Inferior parietal cortex (tissue), 1 donor: ENCODE data around the gene ARPP21.

Source experiments
- DNase-seq: peaks from one replicate; pipeline ENCODE4 v3.0.0-alpha.2; 2016; ENCODE audit errors: extremely low spot score

ARPP21 gene

DNA sequence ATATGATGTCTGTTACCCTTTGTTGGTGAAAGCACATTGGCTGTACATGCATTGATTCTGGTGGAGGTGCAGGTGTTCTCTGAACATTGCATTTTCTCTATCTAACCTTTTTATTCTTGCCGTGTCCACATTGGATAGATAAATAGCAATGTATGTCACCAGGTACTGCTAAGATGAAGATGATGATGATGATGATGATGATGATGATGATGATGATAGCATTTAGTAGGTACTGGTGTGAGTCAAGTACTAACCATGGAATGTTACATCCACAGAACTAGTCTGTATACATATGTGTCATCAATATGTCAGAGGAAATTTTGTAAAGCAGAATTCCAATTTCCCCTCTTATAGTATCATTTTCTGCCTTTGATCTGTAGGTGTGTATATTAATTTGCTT, 36.3 kb downstream of the ARPP21 start:
- DNase-seq: no peak

DNA sequence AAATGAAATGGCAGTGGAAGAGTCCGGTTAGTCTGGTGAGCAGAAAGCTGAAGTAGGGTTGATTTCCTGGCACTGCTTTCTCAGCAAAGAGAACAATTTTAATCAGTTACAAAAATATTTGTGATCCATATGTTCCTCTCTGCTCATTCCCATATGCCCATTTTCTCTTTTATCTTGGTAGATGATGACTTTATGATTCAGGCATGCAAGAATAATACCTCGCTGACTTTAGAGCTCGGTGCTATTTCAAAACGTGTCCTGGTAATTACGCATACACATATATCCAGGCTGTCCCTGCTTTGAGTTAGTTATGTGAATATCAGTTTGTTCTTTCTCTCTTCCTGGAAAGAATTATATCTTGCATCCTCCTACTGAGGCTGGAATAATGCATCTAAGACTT, 38.5 kb downstream of the ARPP21 start:
- no peak for DNase-seq

DNA sequence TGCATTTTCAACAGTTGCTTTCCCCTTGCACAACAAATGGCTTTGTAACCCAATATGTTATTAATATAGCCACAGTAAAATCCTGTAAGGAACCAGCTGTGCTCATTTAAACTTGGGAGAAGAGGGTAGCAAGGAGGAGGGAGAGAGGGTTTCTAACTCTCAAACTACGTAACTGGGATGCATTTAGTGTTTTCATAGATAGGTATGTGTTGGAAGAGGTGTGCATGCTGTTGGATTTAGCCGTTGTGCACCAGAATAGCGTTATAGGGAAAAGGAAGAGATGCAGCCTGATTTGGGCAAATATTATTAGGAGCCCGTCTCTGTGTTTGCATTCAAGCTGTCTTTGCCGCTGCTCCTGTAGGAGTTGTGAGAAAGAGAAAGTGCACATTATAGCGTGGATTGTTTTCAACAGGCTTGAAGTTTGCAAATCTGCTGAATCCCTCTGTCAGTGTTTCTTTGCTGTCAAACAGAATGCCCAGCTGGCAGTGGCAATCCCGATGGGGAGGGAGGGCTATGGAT, 39.4 kb downstream of the ARPP21 start:
- DNase-seq: no peak

DNA sequence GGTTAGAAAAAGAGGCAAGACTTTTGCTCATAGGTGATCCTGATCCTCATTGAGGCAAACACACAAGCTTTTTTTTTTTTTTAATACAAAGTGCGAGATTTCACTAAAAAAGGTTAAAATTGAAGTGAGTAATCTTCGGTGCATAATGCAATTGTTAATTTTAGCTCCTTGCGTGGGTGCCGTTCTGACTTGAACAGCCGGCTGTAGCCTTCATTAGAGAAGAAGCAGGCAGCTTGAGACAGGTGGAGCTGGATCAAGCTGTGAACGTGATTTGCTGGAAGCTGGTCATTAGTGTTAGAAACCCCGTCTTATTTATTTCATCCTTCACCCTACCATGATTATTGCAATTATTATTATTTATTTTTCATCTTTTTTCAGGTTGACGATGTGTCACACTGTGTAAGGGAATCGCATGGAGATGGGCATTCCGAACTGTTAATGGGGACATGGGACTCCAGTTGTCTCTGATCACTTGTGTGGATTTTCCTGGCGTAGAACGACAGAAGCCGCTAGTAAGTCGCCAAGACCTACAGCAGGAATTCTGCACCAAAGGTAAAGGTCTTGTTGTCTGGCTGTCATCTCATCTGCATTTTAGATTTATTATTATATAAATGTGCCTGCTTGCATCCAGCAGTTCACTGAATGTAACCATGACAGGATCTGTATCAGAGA, 40.2 kb downstream of the ARPP21 start:
- DNase-seq: no peak

DNA sequence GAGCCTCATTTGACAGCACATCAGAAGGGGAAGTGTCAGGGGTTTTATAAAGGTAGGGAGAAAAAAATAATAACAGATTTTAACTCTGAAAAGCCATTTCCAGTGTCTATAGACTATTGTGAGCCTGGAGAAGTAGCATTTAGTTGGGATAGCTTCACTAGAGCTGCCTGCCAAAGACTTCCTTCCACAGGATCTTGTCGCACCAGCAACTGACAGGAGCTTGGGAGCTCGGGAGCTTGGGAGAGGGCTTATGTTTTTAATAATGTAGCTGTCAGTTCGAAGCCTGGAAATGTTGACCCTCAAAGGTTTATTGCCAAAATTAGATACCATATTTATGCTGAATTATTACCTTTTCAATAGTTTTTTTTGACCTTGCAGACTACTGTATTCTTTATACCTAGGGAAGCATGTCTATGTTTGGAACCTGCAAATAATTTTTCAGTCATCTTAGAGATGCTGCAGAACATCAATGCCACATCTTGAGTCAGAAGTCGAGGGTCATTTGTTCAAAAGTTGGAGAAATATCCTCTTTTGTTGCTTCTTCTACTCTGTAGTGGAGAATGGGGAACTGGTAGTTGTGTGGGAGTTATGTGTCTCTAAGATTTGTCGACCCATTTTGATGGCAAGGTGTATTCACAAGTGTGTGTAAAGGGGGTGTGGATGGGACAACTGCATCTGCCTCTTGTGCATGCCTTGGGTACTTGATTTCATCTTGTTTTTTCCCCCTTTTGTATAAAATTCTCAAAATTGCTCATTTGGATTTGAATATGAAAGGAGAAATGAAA, 41.7 kb downstream of the ARPP21 start:
- DNase-seq: no peak

DNA sequence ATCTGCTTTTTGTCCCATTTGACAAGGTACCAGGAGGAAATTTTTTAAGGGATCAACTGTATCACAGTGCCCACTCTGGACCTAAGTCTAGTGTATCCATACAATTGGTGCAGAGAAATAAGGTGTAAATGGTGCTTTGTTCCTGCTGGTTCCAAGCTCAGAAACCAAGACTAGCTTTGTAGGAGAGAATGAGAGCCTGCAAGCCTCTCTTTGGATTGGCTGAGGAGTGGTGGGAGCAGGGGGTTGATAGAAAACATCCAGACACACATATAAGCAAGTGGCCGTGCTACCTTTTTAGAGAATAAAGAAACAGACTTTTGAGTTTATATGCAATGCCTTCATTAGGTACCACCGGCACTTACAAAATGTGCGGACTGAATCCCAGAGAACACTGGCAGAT, 45.8 kb downstream of the ARPP21 start:
- DNase-seq: no peak

DNA sequence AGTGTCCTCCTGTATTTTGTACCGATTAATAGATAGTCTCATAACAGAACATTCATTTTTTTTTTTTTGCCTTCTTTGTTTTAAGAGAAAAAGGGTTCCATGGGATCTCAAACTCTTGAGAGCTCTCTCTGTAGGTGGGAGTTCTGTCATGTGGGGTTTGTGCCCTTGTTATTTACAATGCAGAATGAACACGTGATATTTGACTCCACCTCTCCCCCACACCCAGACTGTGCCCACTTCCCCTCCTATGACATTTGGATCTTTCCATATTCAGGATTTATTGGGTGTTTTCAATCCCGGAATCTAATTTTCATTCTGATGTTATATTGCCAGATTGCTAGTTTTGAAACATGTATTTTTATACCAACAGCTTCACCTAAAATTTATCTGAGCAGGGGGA, 49.5 kb downstream of the ARPP21 start:
- no peak for DNase-seq

DNA sequence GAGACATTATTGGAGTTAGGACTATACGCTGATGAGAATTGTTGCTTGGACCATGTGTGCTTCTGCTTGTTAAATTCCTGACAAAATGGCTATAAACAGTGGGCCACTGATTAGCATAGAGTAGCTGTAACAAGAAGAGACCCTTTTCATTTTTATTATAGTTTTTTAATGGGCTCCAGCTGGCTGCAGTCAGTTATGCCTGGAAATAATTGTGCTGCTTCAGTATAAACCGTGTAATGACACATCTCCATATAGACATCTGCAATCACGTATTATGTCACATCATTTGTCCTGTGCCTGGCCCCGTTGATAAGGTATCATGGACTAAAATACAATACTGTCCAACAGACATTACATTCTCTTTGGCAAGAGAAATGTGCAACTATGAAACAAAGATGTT, 50.9 kb downstream of the ARPP21 start:
- DNase-seq: no peak

DNA sequence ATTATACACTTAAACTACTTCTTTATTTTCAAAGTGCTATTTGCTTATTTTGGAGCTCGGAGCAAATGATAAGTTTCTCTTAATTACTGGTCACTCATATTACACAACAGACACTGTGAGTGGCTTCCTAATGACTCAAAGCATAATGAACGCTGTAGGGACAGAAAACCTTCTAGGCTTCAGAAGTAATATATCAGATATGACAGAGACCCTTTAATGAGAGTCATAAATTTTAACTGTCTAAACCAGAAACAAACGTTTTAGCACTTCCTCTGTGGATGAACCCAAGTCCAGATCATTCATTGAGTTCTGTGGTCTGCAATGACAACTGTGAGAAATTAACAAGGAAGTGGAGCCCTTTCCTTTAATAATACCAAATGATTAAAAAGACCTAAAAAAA, 66.6 kb downstream of the ARPP21 start:
- DNase-seq: no peak

DNA sequence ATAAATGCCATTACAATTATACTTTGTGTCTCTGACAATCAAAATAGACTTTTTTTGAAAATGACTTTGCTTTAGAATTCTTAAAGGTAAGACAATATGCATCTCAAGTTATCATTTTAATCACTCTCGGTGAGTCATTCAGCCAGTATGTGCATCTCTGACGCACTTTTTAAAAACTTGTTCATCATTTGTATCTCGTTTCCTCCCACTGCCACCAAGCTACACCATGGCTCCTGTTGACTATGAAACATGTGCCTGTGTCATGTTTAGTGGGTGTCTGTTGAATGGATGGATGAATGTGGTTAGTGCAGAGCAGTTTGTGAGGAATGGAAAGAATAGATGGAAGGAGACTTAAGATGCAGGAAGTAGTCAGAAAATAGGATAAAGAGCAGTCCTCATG, 68.6 kb downstream of the ARPP21 start:
- DNase-seq: no peak

DNA sequence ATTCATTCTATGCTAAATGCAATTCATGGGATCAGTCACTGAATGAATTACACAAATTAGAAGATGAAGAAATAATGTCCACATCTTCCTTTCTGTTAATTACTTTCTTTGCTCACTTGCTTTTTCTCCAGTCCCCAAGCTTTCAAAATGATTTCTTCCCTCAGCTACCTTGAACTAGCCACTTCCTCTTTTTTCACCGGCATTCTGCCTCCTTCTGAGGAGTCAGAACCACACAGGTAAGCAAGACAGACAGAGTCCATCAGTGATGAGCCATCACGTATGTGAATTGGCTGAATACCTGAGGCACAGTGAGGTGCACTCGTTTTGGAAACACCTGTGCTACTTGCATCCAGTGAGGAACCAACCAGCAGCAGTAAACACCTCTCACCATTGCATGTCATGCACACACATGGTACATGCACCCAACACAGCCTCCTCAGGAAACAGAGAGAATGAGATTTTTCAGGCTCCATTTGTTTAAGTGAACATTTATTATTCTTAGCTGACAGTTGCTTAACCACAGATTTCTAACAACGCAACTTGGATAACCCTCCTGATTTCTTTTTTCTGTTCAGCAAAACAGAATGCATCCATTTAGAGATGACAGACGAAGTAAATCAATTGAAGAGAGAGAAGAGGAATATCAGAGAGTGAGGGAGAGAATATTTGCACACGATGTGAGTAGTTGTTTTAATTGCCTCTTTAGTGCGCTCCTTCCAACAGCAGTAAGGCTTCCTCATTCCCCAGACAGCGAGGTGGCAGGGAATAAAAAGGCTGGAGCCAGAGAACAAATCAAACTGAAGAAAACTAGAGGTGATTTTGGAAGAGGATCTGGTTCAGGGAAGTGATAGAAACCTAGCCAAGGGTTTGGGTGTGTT, 69.3 kb downstream of the ARPP21 start:
- DNase-seq: no peak

DNA sequence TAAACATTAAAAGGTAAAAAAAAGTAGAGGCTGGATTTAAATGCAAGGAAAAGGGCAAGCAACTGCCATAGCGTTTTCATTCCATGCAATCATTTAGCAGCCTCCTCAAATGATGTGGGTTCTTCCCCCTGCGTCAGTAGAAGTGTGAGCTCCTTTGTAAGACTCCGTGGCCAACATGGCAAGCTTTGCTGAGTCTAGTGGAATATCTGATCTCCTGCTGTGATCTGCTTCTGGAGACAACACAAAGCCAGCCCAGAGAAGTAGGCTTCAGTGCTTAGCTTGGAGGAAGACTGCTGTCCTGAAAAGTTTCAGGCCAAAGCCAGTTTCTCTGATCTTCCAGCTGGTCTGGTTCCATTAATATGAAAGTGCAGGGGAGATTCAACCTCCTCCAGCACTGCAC, 70.4 kb downstream of the ARPP21 start:
- DNase-seq: no peak

DNA sequence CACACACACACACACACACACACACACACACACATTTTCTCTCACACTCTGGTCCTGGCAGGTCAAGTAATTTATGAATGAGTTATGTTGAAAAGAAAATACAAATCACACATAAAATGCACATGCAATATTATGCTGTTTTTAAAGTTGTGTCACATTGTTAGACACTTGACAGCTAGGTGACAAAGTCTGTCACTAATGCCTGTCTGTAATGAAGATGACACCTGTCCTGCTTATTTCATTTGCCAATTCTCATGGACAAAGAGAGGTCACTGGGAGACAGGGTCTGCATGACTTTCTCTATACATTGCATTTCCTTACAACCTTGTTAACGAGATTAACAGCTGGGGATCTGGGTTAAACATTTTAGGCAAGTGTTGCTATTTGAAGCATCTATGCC, 71.2 kb downstream of the ARPP21 start:
- DNase-seq: no peak

DNA sequence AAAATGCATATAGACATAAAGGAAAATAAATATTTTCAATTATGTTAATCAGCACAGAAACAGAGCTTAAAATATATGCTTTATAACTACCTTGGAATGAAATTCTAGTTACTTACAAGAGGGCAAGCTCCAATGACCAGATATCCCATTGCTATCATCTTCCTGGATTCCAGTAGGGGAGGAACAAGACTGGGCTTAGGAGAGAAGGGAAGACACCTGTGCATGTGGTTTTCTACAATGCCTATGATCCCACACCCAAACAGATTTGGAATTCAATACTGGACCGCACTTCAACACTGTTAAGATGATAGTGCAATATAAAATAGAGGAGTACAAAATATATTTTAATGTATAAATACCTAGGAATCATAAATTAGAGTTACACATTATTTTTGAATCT, 79.6 kb downstream of the ARPP21 start:
- DNase-seq: no peak

DNA sequence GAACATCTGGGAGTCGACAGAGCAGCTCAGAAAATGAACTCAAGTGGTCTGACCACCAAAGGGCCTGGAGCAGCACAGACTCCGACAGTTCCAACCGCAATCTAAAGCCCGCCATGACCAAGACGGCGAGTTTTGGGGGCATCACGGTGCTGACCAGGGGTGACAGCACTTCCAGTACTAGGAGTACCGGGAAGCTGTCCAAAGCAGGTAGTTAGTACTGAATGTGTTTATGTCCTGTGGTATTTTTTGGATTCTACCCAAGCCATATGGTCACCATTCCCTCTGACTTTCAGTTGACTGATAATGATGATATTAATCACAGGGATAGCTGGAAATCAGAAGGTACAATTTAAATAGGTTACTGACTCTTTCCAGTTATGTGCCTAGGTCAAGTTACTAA, 82.3 kb downstream of the ARPP21 start:
- no peak for DNase-seq

DNA sequence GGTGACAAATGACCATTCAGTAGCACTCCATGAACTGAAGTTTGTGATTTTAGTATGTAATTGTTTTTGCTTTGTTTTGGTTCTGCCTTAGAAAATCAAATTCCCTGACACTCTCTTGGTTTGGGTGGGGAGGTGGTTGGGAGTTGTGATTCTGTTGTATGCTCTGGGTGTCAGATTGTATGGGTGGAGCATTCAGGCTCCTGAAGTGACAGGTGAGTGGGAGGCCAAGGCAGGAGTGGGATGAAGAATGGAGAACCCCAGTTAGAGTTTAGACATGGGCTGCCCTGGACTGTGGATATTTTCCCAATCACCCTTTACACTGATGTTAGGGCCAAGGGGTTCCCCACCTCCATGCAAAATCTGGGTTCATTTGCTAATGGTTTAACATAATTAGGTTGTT, 83.6 kb downstream of the ARPP21 start:
- no peak for DNase-seq

DNA sequence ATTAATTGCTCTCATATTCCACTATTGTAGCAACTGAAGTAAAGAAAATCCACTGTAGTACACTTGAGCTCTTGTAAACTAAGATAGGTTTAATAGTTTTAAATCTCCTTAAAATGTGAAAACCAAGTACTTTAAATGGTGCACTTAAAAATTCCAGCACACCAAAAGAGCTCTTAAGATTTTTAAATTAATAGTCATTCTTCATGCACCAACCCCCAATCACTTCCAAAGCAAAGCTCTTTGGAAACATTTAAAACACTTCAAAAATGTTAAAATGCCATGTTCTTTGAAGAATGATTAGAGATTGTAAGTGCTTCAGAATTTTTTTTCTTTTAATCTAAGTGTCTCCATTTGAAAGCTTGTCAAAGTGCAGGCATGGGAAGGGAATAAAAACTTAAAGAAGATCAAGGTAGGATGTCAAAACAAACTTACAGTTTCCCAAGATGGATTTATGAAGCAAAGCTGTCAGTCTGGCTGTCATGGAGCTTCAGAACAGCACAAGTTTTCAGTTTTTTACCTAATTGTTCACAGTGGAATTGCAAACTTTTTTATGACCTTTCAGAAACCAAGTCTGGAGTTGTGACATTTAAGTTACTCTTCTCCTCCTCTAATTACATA, 84.3 kb downstream of the ARPP21 start:
- no peak for DNase-seq

DNA sequence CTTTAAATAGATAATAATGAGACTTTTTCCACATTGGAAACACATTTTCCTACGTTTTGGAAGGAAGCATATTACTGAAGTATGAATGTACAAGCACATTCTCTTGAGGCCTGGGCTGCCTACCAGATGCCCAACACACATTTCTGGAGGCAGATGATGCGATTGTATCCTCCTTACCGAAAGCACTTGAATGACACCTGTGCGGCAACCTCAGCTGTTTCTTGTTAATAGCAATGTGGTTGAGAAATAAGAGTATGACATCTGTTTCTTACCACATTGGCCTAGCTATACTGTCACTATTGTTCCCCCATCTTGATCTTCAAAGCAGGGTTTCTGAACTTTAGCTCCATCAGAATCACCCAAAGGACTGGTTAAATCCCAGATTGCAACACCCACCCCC, 84.8 kb downstream of the ARPP21 start:
- no peak for DNase-seq

DNA sequence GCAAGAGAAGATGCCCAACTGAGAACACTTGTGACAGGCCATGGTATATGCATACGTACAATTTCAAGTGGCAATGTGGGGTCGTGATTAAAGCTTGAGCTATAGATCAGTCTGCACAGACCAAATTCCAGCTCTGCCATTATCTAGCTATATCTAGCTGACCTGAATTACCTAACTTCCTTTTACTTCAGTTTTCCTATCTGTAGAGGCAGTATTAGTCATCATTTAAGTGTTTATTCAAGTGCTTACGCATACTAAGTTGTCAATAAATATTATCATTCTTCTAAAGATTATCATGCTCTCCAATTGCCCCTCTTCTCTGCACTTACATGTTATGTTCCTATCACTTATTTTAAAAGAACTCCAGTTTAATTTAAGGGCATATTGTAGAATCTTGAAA, 87.9 kb downstream of the ARPP21 start:
- DNase-seq: no peak

DNA sequence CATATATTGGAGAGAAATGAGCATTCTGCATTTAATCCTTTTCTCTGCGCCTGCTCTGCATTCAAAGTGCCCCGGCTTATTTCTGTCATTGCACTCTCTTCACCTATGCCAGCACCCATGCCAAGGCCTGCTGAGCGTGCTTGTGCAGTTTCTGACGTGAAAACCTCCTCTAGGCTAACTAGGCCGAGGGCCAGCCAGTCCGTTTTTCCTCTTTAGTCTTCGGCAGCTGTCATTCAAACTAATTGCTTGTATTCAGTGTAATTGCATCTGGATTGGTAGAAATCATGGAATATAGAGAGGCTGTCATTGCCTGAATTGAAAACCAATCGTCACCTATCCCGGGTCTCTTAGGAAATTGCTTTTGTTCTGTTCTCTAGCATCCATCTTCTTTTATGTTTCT, 94.0 kb downstream of the ARPP21 start:
- no peak for DNase-seq

DNA sequence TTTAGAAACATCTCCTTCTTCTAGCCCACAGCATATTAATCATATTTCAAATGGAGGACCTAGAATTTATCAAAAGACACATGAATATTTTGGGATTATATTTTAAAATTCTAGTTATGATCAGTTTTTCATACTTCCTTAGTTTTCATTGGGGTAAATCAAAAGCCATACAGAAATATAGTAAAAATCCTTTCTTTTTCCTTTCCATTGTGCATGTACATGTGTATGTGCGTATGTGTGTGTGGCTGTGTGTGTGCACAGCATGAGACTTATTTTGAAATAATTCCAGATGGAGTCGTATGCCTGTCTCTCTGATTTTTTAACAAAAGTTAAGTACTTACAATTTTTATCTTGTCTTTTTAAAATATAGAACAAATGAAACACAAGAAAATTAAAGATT, 94.5 kb downstream of the ARPP21 start:
- DNase-seq: no peak

DNA sequence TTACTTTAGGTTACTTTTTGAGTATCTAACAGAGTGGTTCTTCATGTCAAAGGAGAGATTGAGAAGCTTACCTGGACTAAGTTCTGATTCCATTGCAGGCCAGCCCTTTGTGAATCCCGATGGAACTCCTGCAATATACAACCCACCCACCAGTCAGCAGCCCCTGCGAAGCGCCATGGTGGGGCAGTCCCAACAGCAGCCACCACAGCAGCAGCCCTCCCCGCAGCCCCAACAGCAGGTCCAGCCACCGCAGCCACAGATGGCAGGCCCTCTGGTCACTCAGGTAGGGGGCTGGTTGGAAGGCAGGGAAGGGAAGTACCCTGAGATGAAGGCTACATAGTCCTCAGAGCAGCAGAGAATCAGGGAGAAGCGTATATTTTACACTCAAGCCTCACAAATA, 97.8 kb downstream of the ARPP21 start:
- DNase-seq: no peak
